Measurements from ENCODE around the gene CIRBP.
"Not testable (repeated sequence)": the region's sequence is repeated elsewhere in the genome, so short reads cannot be mapped to it uniquely, and the experiment has no call there.

CIRBP gene

GRCh38 chr19:1243768-1244692 is 25.1 kb upstream of the CIRBP start:
- peak; percentile 71 to 78 (median 77) for DNase-seq (ENCODE audit: low read depth in 3 of 3, low spot score in 1 of 3)

DNA sequence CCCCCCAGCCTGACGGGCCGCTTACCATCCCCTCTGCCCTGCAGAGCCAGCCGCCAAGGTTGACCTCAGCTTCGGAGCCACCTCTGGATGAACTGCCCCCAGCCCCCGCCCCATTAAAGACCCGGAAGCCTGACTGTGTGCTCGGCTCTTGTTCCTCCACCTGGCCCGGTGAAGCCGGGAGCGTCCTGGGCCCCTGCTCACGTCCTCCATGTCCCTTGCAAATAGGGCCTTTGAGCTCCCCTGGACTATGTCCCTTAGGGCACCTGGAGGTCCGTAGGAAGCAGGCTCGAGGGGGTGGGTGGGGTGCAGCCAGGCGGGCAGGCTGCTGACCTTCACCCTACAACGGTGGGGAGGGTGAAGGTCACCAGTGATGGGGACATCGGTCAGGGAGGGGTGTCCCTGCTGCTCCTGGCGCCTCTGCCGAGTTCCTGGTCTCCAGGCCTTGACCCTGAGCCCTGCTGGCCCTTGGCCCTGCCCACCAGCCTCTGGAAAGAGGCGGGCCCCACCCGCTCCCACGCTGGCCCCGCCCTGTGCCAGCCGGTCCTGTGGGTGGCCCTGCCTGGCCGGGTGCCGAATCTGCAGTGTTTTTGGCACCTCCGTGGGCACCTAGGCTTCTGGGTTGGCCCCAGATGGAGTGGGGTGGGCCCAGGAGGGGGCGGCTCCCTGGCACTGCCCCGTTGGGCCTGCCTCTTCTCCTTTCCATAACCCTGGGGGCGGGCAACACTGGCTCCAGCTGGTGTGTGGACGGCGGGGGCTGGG is 24.3 kb upstream of the CIRBP start:
- DNase-seq (ENCODE audit: low read depth in 3 of 3, low spot score in 1 of 3), result no peak

DNA sequence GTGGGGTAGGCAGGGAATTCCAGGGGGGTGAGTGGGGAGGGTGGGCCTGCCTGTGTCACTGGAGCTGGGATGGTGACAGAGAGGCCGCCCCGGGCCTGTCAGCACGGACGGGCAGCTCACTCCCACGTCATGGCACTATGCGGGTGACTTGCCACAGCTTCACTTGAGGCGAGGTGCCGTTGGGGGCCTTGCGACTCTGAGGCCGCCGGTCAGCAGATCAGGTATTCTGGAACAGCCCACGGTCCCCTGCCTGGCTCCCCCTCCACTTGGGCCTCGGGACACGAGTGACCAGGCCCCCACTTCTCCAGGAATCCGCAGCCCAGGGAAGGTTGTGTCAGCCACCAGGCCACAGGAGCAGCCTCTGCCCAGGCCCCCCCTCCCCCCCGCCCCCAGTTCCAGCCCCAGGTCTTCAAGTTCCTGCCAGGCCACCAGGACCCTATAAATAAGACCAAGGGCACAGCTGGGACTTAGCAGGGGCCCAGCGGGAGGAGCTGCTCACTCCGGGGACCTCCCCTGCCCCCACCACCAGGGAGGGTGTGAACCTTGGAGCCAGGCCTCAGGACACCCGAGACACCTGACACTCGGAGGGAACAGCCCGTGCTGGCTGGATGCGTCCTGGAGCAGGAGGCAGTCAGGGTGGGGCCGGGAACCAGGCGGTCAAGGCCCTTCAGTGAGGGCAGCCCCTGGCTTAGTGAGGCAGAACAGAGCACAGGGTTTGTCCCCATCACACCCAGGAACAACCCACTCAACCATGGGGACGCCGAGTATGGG is 23.5 kb upstream of the CIRBP start:
- no peak for DNase-seq (ENCODE audit: low read depth in 3 of 3, low spot score in 1 of 3)

DNA sequence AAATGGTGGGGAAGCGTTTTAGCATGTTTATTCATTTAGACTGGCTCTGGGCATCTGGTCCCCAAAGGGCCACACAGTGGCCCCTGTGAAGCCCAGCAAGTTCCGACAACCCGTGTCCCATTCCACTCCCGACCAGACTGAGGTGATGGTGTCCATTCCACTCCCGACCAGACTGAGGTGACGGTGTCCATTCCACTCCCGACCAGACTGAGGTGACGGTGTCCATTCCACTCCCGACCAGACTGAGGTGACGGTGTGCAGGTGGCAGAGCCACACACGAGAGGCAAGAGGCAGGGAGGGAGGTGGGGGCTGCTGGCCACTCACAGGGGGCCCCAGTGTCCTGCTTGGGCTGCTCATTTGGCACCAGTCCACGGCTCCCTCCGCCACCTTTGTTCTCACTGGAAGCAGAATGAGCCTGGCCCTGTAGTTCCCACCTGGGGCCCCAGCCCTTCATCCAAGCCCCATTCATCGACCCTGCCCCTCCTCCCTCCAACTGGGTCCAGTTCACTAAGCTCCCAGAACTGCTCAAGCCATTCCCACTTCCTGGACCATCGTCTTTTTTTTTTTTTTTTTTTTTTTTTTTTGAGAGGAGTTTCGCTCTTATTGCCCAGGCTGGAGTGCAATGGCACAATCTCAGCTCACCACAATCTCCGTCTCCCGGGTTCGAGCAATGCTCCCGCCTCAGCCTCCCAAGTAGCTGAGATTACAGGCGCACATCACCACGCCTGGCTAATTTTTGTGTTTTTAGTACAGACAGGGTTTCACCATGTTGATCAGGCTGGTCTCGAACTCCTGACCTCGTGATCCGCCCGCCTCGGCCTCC is 22.7 kb upstream of the CIRBP start:
- not testable (repeated sequence) for DNase-seq (ENCODE audit: low read depth in 3 of 3, low spot score in 1 of 3)

- no peak for DNase-seq (ENCODE audit: low read depth in 3 of 3, low spot score in 1 of 3)
Observed at GRCh38 chr19:1247748-1248138, 21.4 kb upstream of the CIRBP start.

DNA sequence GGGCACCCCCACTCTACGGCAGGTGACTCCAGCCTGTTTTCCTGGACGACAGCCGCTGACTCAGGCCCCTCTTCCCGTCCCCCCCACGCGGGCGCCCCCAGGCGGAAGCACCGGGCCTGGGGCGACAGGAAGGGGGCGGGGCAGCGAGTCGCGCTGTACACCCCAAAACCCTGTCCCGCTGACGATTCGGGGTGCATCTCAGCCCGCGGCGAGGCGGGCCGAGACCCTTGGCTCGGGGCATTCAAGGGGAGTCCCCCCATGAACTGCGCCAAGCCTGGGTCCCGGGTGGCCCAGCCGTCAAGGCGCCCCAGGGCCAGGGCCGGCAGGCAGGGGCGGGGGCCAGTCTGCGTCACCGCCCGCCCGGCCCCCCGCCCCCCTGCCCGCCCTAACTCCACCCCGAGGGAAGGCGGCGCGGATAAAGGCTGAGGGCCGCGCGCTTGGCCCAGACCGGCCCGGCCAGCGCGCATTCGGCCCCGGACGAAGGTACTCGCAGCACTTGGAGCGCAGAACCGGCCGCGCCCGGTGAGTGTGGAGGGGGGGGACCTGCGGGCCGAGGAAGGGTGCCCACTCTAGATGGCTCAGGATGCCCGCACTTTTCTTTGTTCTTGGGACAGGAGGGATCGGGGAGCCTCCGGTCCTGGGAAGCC is 20.9 kb upstream of the CIRBP start, which contains the start of gene MIDN:
Gene MIDN (plus strand): TSS at position 445 of the 647 bp plus-strand sequence. CDS start 1,714 bp downstream, outside the sequence.
- DNase-seq (ENCODE audit: low read depth in 3 of 3, low spot score in 1 of 3), result no peak

GRCh38 chr19:1248786-1249297 is 20.3 kb upstream of the CIRBP start:
- peak; percentile 54 to 75 (median 72) for DNase-seq (ENCODE audit: low read depth in 3 of 3, low spot score in 1 of 3)

GRCh38 chr19:1249298-1249989 is 19.7 kb upstream of the CIRBP start:
- peak; percentile 91 to 94 (median 93) for DNase-seq (ENCODE audit: low read depth in 3 of 3, low spot score in 1 of 3)

- DNase-seq (ENCODE audit: low read depth in 3 of 3, low spot score in 1 of 3), result no peak
Observed at GRCh38 chr19:1249990-1250436, 19.1 kb upstream of the CIRBP start.

DNA sequence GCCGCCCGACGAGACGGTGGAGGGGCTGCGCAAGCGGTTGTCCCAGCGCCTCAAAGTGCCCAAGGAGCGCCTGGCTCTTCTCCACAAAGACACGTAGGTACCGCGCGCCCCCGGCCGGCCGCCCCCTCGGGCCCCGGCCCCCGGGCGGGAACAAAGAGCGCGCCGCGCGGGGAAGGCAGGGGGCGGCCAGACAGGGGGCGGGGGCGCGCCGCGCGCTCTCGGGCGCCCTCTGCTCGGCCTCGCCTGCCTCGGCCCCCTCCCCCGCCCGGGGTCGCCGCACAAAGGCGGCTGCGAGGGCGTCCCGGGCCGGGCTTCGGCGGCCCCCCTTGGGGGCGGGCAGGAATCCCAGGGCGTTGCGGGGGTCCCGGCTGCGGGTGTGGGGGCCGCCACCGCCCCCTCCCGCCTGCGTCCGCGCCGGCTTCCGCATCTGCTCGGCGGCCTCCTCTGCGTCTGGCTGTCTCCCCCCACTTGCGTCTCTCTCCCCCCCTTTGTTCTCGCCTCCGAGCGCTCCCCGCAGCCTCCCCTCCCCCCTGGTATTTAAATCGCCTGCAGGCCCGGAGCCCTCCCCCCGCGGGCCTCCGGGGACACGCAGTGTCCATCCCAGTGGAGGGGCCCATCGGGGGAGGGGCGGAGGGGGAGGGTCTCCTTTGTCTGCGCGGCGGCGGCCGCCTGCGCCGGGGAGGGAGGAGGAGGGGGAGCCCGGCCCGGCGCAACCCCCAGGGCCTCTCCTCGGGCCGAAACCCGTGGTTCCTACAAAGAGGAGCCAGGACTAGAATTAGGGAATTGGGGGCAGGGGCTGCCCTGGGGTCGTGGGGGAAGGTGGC is 18.5 kb upstream of the CIRBP start:
- no peak for DNase-seq (ENCODE audit: low read depth in 3 of 3, low spot score in 1 of 3)

DNA sequence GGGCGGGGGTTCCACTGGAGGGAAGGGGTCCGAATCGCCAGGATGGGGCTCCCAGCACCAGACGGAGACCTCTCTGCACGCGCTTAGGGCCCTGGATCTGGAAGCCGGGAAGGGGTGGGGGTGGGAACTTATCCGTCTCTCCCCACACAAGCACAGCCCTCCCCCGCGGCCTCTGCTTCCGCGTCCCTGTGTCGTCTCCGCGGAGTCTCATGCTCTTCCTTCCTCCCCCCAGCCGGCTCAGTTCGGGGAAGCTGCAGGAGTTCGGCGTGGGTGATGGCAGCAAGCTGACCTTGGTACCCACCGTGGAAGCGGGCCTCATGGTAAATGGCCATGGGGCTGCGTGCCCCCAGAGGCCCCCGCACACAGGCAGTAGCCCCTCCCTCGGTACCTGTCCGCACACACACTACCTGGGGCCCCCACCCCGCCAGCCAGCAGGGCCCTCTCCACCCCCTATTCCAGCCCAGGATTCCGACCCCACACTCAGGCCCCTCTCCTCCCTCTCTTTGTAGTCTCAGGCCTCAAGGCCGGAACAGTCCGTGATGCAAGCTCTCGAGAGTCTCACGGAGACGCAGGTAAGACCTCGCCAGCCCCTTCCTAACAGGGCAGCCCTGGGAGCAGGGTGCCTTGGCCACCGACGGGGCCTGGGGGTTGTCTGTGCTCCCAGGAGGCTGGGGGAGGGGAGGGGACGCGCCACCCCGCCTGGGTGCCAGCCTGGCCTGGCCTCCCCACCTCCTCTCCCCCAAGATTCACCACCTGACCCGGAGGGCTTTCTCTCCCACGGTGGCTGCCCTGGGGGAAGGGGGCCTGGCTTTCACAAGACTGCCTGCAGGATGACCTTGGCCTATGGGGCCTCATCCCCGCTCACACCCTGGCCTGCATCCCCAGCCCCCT is 17.6 kb upstream of the CIRBP start:
- no peak for DNase-seq (ENCODE audit: low read depth in 3 of 3, low spot score in 1 of 3)

DNA sequence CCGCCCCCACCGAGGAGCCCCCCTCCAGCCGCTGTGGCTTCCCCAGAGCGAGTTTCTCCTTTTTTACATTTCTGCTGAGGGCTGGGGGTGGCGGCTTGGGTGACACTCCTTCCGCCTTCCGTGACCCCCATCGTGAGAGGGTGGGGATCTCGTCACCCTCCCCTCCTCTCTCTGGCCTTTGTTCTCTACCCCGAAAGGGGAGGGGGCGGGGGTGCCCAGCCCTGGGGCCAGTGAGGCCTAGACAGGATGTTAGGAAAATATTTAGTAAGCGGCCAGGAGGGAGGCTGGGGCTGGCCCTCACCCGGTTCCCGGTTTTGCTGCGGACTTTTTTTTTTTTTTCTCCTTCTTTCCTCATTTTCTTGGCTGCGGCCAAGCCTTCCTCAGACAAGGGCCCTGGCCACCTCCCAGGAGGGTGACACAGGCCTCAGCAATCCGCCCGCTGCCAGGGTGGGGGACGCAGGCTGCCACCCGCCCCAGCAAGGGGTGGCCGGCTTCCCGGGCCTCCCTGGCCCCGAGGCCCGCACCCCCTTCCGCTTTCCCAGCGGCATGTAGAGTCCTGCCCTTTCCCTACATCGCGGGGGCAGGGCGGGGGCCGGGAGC is 16.8 kb upstream of the CIRBP start:
- no peak for DNase-seq (ENCODE audit: low read depth in 3 of 3, low spot score in 1 of 3)

DNA sequence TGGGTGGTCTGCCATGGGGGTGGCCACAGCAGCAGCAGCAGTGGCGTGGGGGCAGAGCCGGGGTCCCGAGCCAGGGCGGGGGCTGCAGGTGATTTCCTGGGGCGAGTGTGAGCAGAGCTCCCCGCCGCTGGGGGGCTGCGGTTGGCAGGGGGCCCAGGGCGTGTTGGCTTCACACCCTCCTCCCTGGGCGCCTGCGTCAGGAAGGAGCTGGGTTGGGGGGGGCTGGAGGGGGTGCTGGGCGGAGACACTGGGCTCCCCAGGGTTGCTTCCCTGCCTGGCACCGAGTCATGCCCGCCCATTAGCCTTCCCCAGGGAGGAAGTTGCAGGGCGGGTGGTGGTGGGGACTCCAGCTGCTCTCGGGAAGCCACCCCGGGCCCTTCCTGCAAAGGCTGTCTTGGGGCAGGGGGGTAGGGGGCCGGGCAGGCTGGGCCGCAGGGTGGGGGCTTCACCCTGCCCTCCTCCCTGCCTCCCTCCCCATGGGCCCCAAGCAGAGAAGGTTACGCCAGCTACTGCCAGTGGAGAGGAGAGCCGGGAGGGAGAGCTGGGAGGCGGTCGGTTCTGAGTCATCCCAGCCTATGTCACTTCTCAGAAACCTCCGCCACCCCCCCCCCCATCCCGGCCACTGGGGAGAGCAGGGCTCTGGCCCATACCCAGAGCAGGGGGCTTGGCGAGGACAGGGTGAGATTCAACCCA is 16.2 kb upstream of the CIRBP start:
- DNase-seq (ENCODE audit: low read depth in 3 of 3, low spot score in 1 of 3), result peak in 1 of 3 donors; percentile 61

- no peak for DNase-seq (ENCODE audit: low read depth in 3 of 3, low spot score in 1 of 3)
Observed at GRCh38 chr19:1253514-1254080, 15.5 kb upstream of the CIRBP start.

DNA sequence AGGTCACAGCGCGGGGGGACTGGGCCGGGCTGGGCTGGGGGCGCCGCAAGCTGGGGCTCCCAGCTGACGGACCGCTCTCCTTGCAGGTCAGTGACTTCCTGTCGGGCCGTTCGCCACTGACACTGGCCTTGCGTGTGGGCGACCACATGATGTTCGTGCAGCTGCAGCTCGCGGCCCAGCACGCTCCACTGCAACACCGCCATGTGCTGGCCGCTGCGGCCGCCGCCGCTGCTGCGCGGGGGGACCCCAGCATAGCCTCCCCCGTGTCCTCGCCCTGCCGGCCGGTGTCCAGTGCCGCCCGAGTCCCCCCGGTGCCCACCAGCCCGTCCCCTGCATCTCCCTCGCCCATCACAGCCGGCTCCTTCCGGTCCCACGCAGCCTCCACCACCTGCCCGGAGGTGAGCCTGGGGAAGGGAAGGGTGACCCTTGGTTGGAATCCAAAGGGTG is 15.0 kb upstream of the CIRBP start:
- no peak for DNase-seq (ENCODE audit: low read depth in 3 of 3, low spot score in 1 of 3)

All from stimulated activated CD4-positive, alpha-beta T cell treated with anti-CD3 and anti-CD28 coated beads, TNF-alpha, amount 100 ng/mL, for 1 hour (primary cell).